Esophagus muscularis mucosa (tissue), 4 donors: ENCODE results near the gene PLIN4.

ENCODE experiments used
- CTCF ChIP-seq, 3 experiments: fragments of 200-600 bp in 2 of 3; fragments of 450-650 bp in 1 of 3; sonication (generic) in 2 of 3; IDR thresholded peaks; one replicate each; pipeline ENCODE4 v1.5.1; 2017 to 2019; ENCODE audit warnings: antibody characterized with exemption in 3 of 3, mild to moderate bottlenecking in 2 of 3, moderate library complexity in 1 of 3
- EP300 ChIP-seq: sonication (generic); formaldehyde crosslinking; IDR thresholded peaks from one replicate; pipeline ENCODE4 v1.6.1; 2017; ENCODE audit warnings: antibody characterized with exemption
- POLR2A ChIP-seq: fragments of 450-650 bp; IDR thresholded peaks from one replicate; pipeline ENCODE4 v1.6.1; 2017; ENCODE audit warnings: antibody characterized with exemption, moderate library complexity, mild to moderate bottlenecking, low read depth
- POLR2AphosphoS5 ChIP-seq, 2 donors: sonication (generic); formaldehyde crosslinking; IDR thresholded peaks; one replicate each; pipeline ENCODE4 v1.6.1; 2017; ENCODE audit warnings: antibody characterized with exemption in 2 of 2

- TF ChIP-seq CTCF (IDR thresholded peaks at IDR 0.05): no peak
- no peak for TF ChIP-seq EP300
- TF ChIP-seq POLR2A: no peak
- TF ChIP-seq POLR2AphosphoS5 (IDR thresholded peaks at IDR 0.05): no peak
Measured at GRCh38 chr19:4566402-4567051, 48.2 kb upstream of the PLIN4 start.
